ENCODE measurements around the gene SLC26A6. TPM values are rescaled to one million over a fixed set of nuclear protein-coding genes. Genes with fewer than 3 reads are reported as not detected.

Gene SLC26A6
- polyA plus RNA-seq, 1 of the 3 experiments (the other 2 are of a cell fraction) = 31.9 TPM

DNA sequence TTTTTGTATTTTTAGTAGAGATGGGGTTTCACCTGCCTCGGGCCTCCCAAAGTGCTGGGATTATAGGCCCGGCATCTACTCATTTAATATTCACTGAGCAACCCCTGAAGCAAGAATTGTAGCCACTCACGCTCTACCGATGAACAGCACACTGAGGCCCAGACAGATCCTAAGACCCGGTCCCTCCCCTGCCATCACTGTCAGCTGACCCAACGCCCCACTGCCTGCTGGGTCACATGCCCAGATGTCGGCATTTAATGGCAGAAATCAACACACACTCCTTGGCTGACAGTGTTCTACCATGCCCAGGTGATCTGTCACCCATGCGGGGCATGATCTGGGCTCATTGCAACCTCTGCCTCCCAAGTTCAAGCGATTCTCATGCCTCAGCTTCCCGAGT is 10.5 kb downstream of the SLC26A6 start:
- no peak for TF ChIP-seq POLR2AphosphoS5 (IDR thresholded peaks at IDR 0.05; ENCODE audit: low read depth, low read length)
- Histone ChIP-seq H3K36me3 (replicated peaks in 1 of 2; ENCODE audit: control insufficient read depth in 1 of 2, insufficient read depth in 2 of 2, low read length in 1 of 2) (peaks cover 3 to 20% of the 10 kb centered on the region in 2 experiments), H3K4me3 (ENCODE audit: low read depth in 2 of 2, low read length in 1 of 2) (no peak overlapping the region), H3K27ac (ENCODE audit: low read depth in 2 of 2, low read length in 1 of 2) (no peak overlapping the region), H3F3A (replicated peaks; ENCODE audit: insufficient read depth) (no peaks in the 10 kb centered on the region), H3K9me2 (no peaks in the 10 kb centered on the region), H3K9ac (no peak overlapping the region), H4K20me1 (ENCODE audit: insufficient read depth) (no peaks in the 10 kb centered on the region), H3K27me3 (ENCODE audit: insufficient read depth) (no peaks in the 10 kb centered on the region), H3K4me1 (ENCODE audit: control insufficient read depth in 1 of 2, insufficient read depth in 2 of 2, low read depth in 1 of 2, low read length in 1 of 2) (no peaks in the 10 kb centered on the region), H2AFZ (ENCODE audit: low read depth) (no peak overlapping the region), H3K4me2 (no peak overlapping the region), H3K79me2 (ENCODE audit: insufficient read depth) (no peaks in the 10 kb centered on the region), H3K9me3 (no peaks in the 10 kb centered on the region)
- DNase-seq = no peak
- ChIA-PET POLR2A (interaction anchor here (0.7 kb wide), 1 partner anchor 9 kb away, joined by 3 read pairs; no protein-coding TSS in a partner anchor), CTCF (interaction anchor here (3.3 kb wide), 1 partner anchor 11 kb away, joined by 17 read pairs; the partner anchor contains the start of gene SLC26A6)
- WGBS (ENCODE audit: low lambda C conversion rate) = 95% methylated on average over 7 of the region's 10 CpGs

DNA sequence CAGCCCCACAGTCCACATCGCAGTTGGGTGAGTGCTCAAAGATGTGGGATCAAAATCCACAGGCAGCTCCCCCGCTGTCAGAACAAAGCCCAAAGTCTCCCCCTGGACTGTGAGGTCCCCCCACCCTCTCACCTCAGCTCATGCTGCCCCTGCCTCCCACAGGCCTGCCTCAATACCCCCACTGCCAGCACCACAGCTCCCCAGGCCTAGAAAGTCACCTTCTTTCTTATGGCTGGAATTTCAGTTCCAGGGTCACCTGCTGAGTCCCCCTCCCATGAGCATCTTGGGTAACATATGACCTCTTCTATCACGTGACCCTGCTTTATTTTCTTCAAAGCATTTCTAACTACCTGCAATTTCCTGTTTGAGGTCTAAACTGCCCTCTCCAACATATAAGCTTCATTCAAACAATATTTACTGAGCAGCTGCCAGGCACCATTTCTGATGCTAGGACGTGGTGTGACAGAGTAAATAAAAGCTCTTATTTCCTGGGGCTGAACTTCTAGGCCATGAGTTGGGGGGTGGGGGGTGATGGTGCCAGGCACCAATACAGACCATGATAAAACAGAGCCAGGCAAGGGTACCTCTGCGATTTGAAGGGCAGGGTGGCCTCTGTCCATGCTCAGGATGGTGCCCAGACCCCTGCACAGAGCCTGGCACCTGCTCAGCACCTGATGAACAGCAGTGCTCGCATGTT is 11.3 kb downstream of the SLC26A6 start:
- TF ChIP-seq NRF1 (IDR thresholded peaks at IDR 0.05; ENCODE audit: low read depth, low read length) = no peak
- no peak for TF ChIP-seq MEF2A (IDR thresholded peaks at IDR 0.05; ENCODE audit: borderline replicate concordance, low read depth)
- no peak for TF ChIP-seq EZH2phosphoT487 (IDR thresholded peaks at IDR 0.05; ENCODE audit: borderline replicate concordance, low read depth)
- no peak for TF ChIP-seq TEAD4 (IDR thresholded peaks at IDR 0.05; ENCODE audit: borderline replicate concordance, insufficient read depth)
- no peak for TF ChIP-seq RFX5 (IDR thresholded peaks at IDR 0.05; ENCODE audit: low read length)
- no peak for TF ChIP-seq MXI1 (IDR thresholded peaks at IDR 0.05; ENCODE audit: low read depth, low read length)
- TF ChIP-seq, protein P1, sequence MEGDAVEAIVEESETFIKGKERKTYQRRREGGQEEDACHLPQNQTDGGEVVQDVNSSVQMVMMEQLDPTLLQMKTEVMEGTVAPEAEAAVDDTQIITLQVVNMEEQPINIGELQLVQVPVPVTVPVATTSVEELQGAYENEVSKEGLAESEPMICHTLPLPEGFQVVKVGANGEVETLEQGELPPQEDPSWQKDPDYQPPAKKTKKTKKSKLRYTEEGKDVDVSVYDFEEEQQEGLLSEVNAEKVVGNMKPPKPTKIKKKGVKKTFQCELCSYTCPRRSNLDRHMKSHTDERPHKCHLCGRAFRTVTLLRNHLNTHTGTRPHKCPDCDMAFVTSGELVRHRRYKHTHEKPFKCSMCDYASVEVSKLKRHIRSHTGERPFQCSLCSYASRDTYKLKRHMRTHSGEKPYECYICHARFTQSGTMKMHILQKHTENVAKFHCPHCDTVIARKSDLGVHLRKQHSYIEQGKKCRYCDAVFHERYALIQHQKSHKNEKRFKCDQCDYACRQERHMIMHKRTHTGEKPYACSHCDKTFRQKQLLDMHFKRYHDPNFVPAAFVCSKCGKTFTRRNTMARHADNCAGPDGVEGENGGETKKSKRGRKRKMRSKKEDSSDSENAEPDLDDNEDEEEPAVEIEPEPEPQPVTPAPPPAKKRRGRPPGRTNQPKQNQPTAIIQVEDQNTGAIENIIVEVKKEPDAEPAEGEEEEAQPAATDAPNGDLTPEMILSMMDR (IDR thresholded peaks at IDR 0.05) = no peak
- no peak for TF ChIP-seq EP300 (IDR thresholded peaks at IDR 0.05; ENCODE audit: borderline replicate concordance in 1 of 2, low read depth in 1 of 2, low read length in 1 of 2)
- TF ChIP-seq YY1 (IDR thresholded peaks at IDR 0.05; ENCODE audit: low read depth) = no peak
- TF ChIP-seq CHD2 (IDR thresholded peaks at IDR 0.05; ENCODE audit: low read length, partially characterized antibody) = no peak
- no peak for TF ChIP-seq TCF12 (IDR thresholded peaks at IDR 0.05)
- TF ChIP-seq, protein P2, sequence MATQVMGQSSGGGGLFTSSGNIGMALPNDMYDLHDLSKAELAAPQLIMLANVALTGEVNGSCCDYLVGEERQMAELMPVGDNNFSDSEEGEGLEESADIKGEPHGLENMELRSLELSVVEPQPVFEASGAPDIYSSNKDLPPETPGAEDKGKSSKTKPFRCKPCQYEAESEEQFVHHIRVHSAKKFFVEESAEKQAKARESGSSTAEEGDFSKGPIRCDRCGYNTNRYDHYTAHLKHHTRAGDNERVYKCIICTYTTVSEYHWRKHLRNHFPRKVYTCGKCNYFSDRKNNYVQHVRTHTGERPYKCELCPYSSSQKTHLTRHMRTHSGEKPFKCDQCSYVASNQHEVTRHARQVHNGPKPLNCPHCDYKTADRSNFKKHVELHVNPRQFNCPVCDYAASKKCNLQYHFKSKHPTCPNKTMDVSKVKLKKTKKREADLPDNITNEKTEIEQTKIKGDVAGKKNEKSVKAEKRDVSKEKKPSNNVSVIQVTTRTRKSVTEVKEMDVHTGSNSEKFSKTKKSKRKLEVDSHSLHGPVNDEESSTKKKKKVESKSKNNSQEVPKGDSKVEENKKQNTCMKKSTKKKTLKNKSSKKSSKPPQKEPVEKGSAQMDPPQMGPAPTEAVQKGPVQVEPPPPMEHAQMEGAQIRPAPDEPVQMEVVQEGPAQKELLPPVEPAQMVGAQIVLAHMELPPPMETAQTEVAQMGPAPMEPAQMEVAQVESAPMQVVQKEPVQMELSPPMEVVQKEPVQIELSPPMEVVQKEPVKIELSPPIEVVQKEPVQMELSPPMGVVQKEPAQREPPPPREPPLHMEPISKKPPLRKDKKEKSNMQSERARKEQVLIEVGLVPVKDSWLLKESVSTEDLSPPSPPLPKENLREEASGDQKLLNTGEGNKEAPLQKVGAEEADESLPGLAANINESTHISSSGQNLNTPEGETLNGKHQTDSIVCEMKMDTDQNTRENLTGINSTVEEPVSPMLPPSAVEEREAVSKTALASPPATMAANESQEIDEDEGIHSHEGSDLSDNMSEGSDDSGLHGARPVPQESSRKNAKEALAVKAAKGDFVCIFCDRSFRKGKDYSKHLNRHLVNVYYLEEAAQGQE (IDR thresholded peaks at IDR 0.05; ENCODE audit: low read depth, low read length) = no peak
- TF ChIP-seq, protein P3, sequence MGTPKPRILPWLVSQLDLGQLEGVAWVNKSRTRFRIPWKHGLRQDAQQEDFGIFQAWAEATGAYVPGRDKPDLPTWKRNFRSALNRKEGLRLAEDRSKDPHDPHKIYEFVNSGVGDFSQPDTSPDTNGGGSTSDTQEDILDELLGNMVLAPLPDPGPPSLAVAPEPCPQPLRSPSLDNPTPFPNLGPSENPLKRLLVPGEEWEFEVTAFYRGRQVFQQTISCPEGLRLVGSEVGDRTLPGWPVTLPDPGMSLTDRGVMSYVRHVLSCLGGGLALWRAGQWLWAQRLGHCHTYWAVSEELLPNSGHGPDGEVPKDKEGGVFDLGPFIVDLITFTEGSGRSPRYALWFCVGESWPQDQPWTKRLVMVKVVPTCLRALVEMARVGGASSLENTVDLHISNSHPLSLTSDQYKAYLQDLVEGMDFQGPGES (IDR thresholded peaks at IDR 0.05; ENCODE audit: low read depth, low read length) = no peak
- no peak for TF ChIP-seq NFIC (IDR thresholded peaks at IDR 0.05; ENCODE audit: borderline replicate concordance)
- no peak for TF ChIP-seq JUND (IDR thresholded peaks at IDR 0.05)
- Histone ChIP-seq H3F3A (replicated peaks; ENCODE audit: insufficient read depth) (peaks cover under 1% of the 10 kb centered on the region), H3K9me3 (no peaks in the 10 kb centered on the region), H3K27me3 (ENCODE audit: insufficient read depth) (no peaks in the 10 kb centered on the region), H3K4me2 (no peak overlapping the region), H2AFZ (ENCODE audit: low read depth) (no peak overlapping the region), H3K79me2 (ENCODE audit: insufficient read depth) (no peaks in the 10 kb centered on the region), H3K36me3 (replicated peaks in 1 of 2; ENCODE audit: control insufficient read depth in 1 of 2, insufficient read depth in 2 of 2, low read length in 1 of 2) (peaks cover 3 to 12% of the 10 kb centered on the region in 2 experiments), H3K27ac (ENCODE audit: low read depth in 2 of 2, low read length in 1 of 2) (no peak overlapping the region), H3K9me2 (no peaks in the 10 kb centered on the region), H3K4me3 (ENCODE audit: low read depth in 2 of 2, low read length in 1 of 2) (no peak overlapping the region), H4K20me1 (ENCODE audit: insufficient read depth) (no peaks in the 10 kb centered on the region), H3K4me1 (ENCODE audit: control insufficient read depth in 1 of 2, insufficient read depth in 2 of 2, low read depth in 1 of 2, low read length in 1 of 2) (no peaks in the 10 kb centered on the region), H3K9ac (no peak overlapping the region)
- CTCF ChIA-PET = interaction anchor here (3.3 kb wide), 1 partner anchor 12 kb away, joined by 17 read pairs; the partner anchor contains the start of gene SLC26A6
- POLR2A ChIA-PET = interaction anchor here (0.7 to 1.2 kb wide), 4 partner anchors 10 to 103 kb away, joined by 3 to 5 read pairs (median 3); partner anchors contain the start of gene CELSR3
- DNase-seq = no peak
- WGBS (ENCODE audit: low lambda C conversion rate) = 89% methylated on average over 5 of the region's 6 CpGs

Data from SK-N-SH (cell line).